Frontal cortex (tissue), 4 donors: ENCODE data around the gene TMTC1. TPM values are rescaled to one million over a fixed set of nuclear protein-coding genes. Genes with fewer than 3 reads are reported as not detected.
"Not testable (repeated sequence)": the region's sequence is repeated elsewhere in the genome, so short reads cannot be mapped to it uniquely, and the experiment has no call there.

ENCODE experiments used
- DNase-seq, 2 donors: peaks; one replicate each; pipeline ENCODE4 v3.0.0; 2012; ENCODE audit warnings: low spot score in 2 of 2
- FAIRE-seq: peaks from 2 replicates; lab custom pipeline; 2012; peaks lifted over from hg19 to GRCh38; lab: Jason Lieb, UNC
- total RNA-seq: library from RNA; depleted of rRNA; stranded (reverse); fragments of >200 nt; gene quantifications from one replicate; pipeline ENCODE4 v1.2.3, GENCODE V29; 2014
- donor health status: control.
- donor health status: control.
- donor health status: control.

Gene TMTC1
- total RNA-seq, 1 donor from 2014 or later, result 17.1 TPM

- FAIRE-seq (no peak), DNase-seq (no peak)
Observed at GRCh38 chr12:29639893-29640495, 143.7 kb downstream of the TMTC1 start.

GRCh38 chr12:29638528-29638927 lies 145.2 kb downstream of the TMTC1 start:
- no peak for DNase-seq

GRCh38 chr12:29634057-29634456 lies 149.7 kb downstream of the TMTC1 start:
- DNase-seq, result no peak
- no peak for FAIRE-seq

More at GRCh38 chr12:29638528-29638927, 145.2 kb downstream of the TMTC1 start:
- no peak for FAIRE-seq

- not testable (repeated sequence) for FAIRE-seq, DNase-seq
Observed at GRCh38 chr12:29630164-29630563, 153.6 kb downstream of the TMTC1 start.

GRCh38 chr12:29627221-29627620 lies 156.5 kb downstream of the TMTC1 start:
- FAIRE-seq (no peak), DNase-seq (no peak)

GRCh38 chr12:29625359-29625953 lies 158.3 kb downstream of the TMTC1 start:
- DNase-seq (no peak), FAIRE-seq (no peak)

GRCh38 chr12:29622251-29622650 lies 161.5 kb downstream of the TMTC1 start:
- FAIRE-seq (no peak), DNase-seq (no peak)

- DNase-seq (no peak), FAIRE-seq (no peak)
Observed at GRCh38 chr12:29620030-29620429, 163.7 kb downstream of the TMTC1 start.

- DNase-seq, result no peak
- FAIRE-seq, result no peak
Observed at GRCh38 chr12:29617407-29617803, 166.3 kb downstream of the TMTC1 start.

- DNase-seq, result no peak
- FAIRE-seq, result no peak
Observed at GRCh38 chr12:29616664-29617406, 166.9 kb downstream of the TMTC1 start.

GRCh38 chr12:29614694-29615325 lies 168.9 kb downstream of the TMTC1 start:
- FAIRE-seq (no peak), DNase-seq (no peak)

GRCh38 chr12:29612912-29613311 lies 170.8 kb downstream of the TMTC1 start:
- no peak for FAIRE-seq

GRCh38 chr12:29611906-29612305 lies 171.8 kb downstream of the TMTC1 start:
- no peak for FAIRE-seq
- no peak for DNase-seq

More at GRCh38 chr12:29612912-29613311, 170.8 kb downstream of the TMTC1 start:
- DNase-seq, result no peak

GRCh38 chr12:29610473-29611170 lies 173.1 kb downstream of the TMTC1 start:
- FAIRE-seq (no peak), DNase-seq (no peak)

GRCh38 chr12:29609431-29610215 lies 174.1 kb downstream of the TMTC1 start:
- no peak for FAIRE-seq

GRCh38 chr12:29608581-29608980 lies 175.2 kb downstream of the TMTC1 start:
- FAIRE-seq (no peak), DNase-seq (no peak)

More at GRCh38 chr12:29609431-29610215, 174.1 kb downstream of the TMTC1 start:
- no peak for DNase-seq

GRCh38 chr12:29599381-29599780 lies 184.4 kb downstream of the TMTC1 start:
- FAIRE-seq, result no peak
- no peak for DNase-seq

GRCh38 chr12:29595071-29595755 lies 188.5 kb downstream of the TMTC1 start:
- no peak for FAIRE-seq

GRCh38 chr12:29593001-29593400 lies 190.7 kb downstream of the TMTC1 start:
- FAIRE-seq (no peak), DNase-seq (no peak)

More at GRCh38 chr12:29595071-29595755, 188.5 kb downstream of the TMTC1 start:
- no peak for DNase-seq
